Stromal cell of bone marrow (primary cell): ENCODE data around the gene FBLIM1.

Experiments used
- DNase-seq: peaks from one replicate; pipeline ENCODE4 v3.0.0-alpha.2; 2012; ENCODE audit warnings: low read depth

The FBLIM1 gene

DNA sequence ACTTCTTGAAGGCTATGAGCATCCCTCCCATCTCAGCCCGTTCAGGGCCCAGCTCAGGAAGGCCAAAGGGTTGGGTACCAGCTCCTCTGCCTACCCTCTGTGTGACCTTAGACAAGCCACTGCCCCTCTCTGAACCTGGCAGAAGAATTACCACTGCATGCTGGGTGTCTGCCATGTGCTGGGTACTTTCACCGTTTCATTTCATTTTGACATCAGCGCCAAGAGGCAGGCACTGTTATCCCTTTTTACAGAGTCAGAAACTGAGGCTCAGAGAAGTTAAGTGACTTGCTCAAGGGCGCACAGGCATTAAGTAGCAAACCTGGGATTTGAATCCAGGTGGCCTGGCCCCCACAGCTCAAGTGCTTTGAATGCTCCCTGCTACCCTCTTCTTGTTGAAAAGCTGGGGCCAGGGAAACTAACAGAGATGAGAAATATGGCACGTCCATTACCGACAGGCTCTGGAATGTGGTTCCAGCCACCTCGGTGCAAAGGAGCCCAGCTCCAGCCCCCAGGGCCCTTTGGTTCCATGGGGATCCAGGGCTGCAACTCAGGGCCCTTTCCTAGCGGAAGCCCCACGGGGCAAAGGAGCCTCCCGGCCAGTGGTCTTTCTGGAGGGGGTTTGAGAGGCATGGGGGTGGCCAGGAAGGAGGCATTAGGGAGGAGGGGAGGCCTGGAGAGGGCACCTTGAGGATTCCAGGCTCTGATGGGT is 9.8 kb upstream of the FBLIM1 start:
- DNase-seq = no peak

GRCh38 chr1:15749399-15750291 is 8.9 kb upstream of the FBLIM1 start:
- no peak for DNase-seq

DNA sequence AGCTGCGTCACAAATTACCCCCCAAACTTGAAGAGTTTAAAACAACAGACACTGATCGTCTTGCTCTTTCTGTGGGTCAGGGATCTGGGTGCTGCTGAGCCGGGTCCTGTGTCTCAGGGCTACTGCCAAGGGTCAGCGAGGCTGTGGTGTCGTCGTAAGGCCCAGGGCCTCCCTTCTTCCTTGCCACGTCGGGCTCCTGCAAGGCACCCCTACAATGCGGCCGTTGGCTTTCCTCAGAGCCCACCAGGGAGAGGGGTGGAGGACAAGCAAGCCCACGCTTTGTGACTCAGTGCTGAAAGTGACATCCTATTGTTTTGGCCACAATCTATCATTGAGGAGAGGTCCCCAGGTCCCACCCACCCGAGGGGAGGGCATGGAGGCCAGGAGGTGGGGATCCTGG is 7.7 kb upstream of the FBLIM1 start:
- DNase-seq = no peak

DNA sequence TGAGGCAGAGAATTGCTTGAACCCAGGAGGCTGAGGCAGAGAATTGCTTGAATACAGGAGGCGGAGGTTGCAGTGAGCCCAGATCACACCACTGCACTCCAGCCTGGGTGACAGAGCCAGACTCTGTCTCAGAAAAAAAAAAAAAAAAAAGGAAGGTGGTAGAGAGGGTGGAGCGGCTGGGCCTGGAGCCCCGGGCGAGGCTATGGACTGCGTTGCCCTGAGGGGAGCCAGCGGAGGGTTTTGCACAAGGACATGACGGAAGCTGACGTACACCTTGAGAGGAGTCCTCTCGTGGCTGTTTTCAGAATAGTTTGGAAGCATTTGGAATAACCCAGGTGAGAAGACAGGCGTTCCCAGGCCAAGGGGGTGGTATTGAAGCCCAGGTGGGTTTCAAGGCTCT is 6.9 kb upstream of the FBLIM1 start:
- DNase-seq = no peak

- no peak for DNase-seq
Measured at GRCh38 chr1:15753776-15754175, 4.8 kb upstream of the FBLIM1 start.

GRCh38 chr1:15755021-15755645 is 3.5 kb upstream of the FBLIM1 start:
- no peak for DNase-seq

DNA sequence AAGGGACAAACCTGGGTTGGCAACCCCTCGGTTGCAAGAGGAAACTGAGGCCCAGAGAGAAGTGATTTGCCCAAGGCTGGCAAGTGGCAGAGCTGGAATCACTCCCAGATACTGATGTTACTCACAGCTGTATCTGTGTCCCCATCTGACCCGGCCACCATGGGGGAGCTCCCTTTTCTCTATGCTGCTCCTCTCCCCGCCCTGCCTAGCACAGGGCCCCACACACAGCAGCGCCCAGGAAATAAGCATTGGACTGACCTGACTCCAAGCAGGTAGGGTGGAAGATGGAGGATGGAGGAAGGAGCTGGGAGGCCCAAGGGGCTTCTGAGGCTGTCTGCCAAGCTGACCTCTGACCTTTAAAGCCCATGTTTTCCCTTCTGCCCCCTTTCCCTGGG is 3.0 kb upstream of the FBLIM1 start:
- DNase-seq = no peak

DNA sequence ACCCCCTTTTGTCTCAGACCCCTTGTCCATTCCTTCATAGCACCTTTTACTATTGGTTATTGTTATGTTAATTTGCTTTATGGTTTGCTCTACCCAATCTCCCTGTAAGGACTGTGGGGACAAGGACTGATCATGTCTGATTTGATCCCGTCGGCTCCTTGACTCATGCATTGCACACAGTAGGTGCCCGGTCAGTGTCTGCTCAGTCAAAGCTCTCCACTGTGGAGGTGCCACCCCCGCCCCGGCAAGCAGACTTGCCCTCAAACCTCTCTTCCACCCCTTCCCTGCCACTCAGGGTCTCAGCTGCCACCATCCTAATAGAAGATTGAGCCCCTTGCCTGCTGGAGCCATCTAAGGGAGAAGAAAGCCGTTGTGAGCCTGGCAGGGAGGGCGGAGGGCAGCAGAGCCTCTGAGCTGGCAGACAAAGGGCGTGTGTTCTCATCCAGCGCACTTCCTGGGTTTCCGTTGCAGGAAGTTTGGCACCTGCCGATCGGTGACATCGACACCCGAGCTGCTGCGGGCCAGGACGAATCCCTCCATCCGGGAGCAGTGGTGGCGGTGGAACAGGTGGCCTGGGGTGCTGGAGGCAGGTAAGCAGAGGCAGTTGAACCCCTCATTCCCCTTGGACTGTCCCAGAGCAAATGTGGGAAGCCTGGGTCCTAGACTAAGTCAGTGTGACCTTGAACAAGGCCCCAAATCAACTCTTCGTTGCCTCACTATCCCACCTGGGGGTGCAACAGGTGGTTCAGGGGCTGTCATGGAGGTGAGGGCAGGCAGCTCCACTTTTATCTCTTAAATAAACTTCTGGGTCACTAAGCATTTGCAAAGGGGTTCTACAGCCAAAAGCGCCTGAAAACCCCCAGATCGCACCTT is 2.2 kb upstream of the FBLIM1 start:
- no peak for DNase-seq

GRCh38 chr1:15757016-15757543 is 1.5 kb upstream of the FBLIM1 start:
- no peak for DNase-seq

- DNase-seq = no peak
Measured at GRCh38 chr1:15757575-15758342, 836 bp upstream of the FBLIM1 start.

GRCh38 chr1:15758953-15759661 is 512 bp downstream of the FBLIM1 start:
- no peak for DNase-seq

DNA sequence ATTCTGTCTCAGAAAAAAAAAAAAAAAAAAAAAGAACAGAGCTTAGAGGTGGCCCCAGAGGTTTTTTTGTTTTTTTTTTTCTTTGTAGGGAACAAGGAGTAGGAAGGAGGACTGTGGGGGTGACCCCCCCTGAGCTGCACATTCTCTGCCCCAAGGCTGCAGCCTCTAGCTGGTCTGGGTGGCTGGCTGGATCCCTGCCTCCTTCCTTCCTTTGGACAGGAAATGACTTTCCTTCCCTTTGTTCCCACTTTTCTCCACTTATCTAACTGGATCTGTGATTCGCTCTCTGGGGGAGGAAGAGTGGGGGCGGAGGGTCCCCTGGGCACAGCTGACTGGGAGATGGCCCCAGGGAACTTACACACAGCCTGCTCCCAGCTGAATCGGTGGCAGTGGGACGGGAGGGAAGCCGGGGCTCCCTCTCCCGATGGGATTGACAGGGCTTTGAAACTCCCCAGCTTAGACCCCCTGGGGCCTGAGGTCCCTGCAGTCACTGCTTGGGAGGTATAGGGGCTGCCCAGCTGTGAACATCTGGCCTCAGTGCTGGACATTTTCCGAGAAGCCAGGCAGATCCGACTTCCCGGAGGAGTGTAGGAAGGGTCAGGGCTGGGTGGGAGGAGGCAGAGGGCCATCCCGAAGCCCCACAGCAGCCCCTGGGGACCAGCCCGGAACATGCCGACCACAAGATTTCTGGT is 2.1 kb downstream of the FBLIM1 start:
- DNase-seq = peak; percentile 31

DNA sequence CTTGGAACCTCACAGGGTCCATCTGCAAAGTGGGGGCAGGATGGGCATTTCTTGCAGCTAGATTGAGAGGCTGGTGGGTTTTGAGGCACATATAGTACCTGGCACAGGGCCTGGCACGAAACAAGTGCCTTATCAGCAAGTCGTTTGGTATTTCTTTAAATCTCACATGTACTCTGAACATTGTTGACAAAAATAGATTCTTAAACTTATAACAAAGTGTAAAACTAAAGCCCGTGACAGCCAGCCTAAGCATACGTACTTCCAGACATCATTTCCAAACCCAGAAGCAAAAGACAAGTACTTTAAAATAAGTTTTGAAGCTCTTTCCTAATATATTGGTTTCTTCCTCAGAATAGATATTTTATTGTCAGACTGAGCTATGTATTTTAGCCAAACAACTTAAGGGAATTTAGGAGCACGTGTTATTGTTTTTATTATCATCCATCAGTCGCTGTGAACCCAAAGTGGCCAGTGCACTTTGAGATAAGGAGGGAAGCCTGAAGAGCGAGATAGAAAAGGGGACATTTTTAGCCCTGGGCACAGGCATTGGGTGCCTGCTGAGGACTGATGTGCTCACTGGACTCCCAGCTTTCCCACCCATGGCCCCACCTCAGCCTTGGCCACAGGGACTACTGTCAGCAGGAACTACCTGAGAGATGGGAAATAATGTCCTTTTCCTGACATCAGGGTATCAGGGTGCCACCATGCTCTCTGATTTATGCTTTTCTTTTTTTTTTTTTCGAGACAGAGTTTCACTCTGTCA is 3.0 kb downstream of the FBLIM1 start:
- DNase-seq = no peak

- no peak for DNase-seq
Measured at GRCh38 chr1:15762546-15762945, 4.0 kb downstream of the FBLIM1 start.

DNA sequence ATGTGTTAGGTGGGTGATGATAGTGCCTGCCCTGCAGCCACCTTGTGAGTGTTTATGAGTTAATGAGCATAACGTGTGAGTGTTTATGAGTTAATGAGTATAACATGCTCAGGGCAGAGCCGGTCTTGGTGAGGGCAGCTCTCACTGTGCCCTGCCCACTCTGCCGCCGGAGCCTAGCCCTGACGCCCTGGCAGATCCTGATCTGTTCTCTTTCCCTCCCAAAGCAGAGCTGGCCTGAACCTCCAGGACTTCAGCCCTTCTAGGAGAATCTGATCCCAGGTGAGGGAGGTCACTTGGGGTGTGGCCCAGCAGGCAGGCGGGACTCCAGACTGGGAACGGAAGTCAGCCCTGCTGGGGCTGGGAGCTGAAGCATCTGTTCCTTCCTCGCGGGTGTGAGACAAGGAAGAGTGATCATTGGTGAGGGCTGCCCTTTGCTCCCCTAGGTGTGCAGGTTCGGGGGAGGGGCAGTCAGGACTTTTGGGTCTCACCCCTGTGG is 5.7 kb downstream of the FBLIM1 start:
- no peak for DNase-seq

- DNase-seq = no peak
Measured at GRCh38 chr1:15764890-15765289, 6.3 kb downstream of the FBLIM1 start.

GRCh38 chr1:15765495-15766194 is 7.0 kb downstream of the FBLIM1 start:
- peak; percentile 28 for DNase-seq

DNA sequence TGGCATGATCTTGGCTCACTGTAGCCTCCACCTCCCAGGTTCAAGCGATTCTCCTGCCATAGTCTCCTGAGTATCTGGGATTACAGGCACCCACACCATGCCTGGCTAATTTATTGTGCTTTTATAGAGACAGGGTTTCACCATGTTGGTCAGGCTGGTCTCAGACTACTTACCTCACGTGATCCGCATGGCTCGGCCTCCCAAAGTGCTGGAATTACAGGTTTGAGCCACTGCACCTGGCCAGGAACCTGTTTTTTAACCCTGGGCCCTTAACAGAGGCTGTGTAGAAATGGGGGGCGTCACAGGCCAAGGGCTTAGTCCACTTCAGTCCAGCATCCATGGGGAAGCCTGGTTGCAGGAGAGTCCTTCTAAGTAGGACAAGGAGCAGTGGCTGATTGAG is 9.3 kb downstream of the FBLIM1 start:
- DNase-seq = no peak
